ENCODE results near the gene TMEM9. TPM values are rescaled to one million over a fixed set of nuclear protein-coding genes. Genes with fewer than 3 reads are reported as not detected.

The TMEM9 gene
- total and polyA plus RNA-seq, 10 donors, result 21.5 to 50.3 (median 34.7) TPM

- intact Hi-C loops (cut with DNase I; ENCODE audit: low total_unique reads), result no loop called here
These were observed 15.8 kb upstream of the TMEM9 start for GRCh38 chr1:201169971-201170532.

GRCh38 chr1:201169203-201169602, 14.9 kb upstream of the TMEM9 start:
- WGBS, 5 donors, result 65 to 97% (median 94%) methylated on average over 3 of the region's 3 CpGs
- no peak for DNase-seq
- Histone ChIP-seq H3K27ac (no peak overlapping the region), H3K4me1 (peaks cover 0 to 20% (median 13%) of the 10 kb centered on the region in 6 donors), H3K4me3 (no peak overlapping the region), H3K27me3 (replicated peaks in 1 of 7) (peaks cover 0 to 7% (median 0%) of the 10 kb centered on the region in 7 donors), H3K9me3 (no peaks in the 10 kb centered on the region), H3K36me3 (no peaks in the 10 kb centered on the region)
- TF ChIP-seq CTCF (IDR thresholded peaks at IDR 0.05 in 8 of 11, conservative IDR thresholded peaks at IDR 0.05 in 3 of 11) (no peak), POLR2AphosphoS5 (IDR thresholded peaks at IDR 0.05) (no peak), POLR2A (IDR thresholded peaks at IDR 0.05) (no peak)
- intact Hi-C loops (cut with DNase I; ENCODE audit: low total_unique reads), result no loop called here

More at GRCh38 chr1:201169971-201170532, 15.8 kb upstream of the TMEM9 start:
- no peaks in the 10 kb centered on the region for H3K9me3 ChIP-seq
- TF ChIP-seq POLR2A (IDR thresholded peaks at IDR 0.05) (no peak), CTCF (IDR thresholded peaks at IDR 0.05 in 8 of 11, conservative IDR thresholded peaks at IDR 0.05 in 3 of 11) (no peak), POLR2AphosphoS5 (IDR thresholded peaks at IDR 0.05) (no peak)
- H3K27me3 ChIP-seq (replicated peaks in 1 of 7), result peaks cover 0 to 7% (median 0%) of the 10 kb centered on the region in 7 donors
- H3K4me3 ChIP-seq, result peak overlapping the region in 2 of 8 donors; percentile 66 to 81
- H3K4me1 ChIP-seq, result peaks cover 0 to 20% (median 13%) of the 10 kb centered on the region in 6 donors
- 80 to 92% (median 90%) methylated on average over 2 of the region's 2 CpGs for WGBS, 5 donors
- DNase-seq, result no peak
- no peaks in the 10 kb centered on the region for H3K36me3 ChIP-seq
- peak overlapping the region in 3 of 8 donors; percentile 65 to 82 (median 79) for H3K27ac ChIP-seq

GRCh38 chr1:201167041-201167991, 13.0 kb upstream of the TMEM9 start:
- WGBS, 5 donors, result 86 to 90% (median 88%) methylated on average over 13 of the region's 13 CpGs
- Histone ChIP-seq H3K4me1 (peaks cover 0 to 20% (median 13%) of the 10 kb centered on the region in 6 donors), H3K27me3 (replicated peaks in 1 of 7) (peaks cover 0 to 7% (median 0%) of the 10 kb centered on the region in 7 donors), H3K27ac (no peak overlapping the region), H3K9me3 (no peaks in the 10 kb centered on the region), H3K36me3 (no peaks in the 10 kb centered on the region), H3K4me3 (no peak overlapping the region)
- no peak for DNase-seq
- intact Hi-C loops (cut with DNase I; ENCODE audit: low total_unique reads), result no loop called here
- TF ChIP-seq CTCF (IDR thresholded peaks at IDR 0.05 in 8 of 11, conservative IDR thresholded peaks at IDR 0.05 in 3 of 11), result no peak
- TF ChIP-seq POLR2AphosphoS5 (IDR thresholded peaks at IDR 0.05), result no peak
- TF ChIP-seq POLR2A (IDR thresholded peaks at IDR 0.05), result no peak

- H3K36me3 ChIP-seq, result no peaks in the 10 kb centered on the region
- no peak for DNase-seq
- H3K4me3 ChIP-seq, result no peak overlapping the region
- no peaks in the 10 kb centered on the region for H3K27me3 ChIP-seq (replicated peaks in 1 of 7)
- H3K27ac ChIP-seq, result no peak overlapping the region
- intact Hi-C loops (cut with DNase I; ENCODE audit: low total_unique reads), result no loop called here
- 72 to 86% (median 77%) methylated on average over 7 of the region's 7 CpGs for WGBS, 5 donors
- no peak for TF ChIP-seq POLR2AphosphoS5 (IDR thresholded peaks at IDR 0.05)
- no peak for TF ChIP-seq POLR2A (IDR thresholded peaks at IDR 0.05)
- no peak for TF ChIP-seq CTCF (IDR thresholded peaks at IDR 0.05 in 8 of 11, conservative IDR thresholded peaks at IDR 0.05 in 3 of 11)
- H3K9me3 ChIP-seq, result no peaks in the 10 kb centered on the region
- H3K4me1 ChIP-seq, result no peaks in the 10 kb centered on the region
These were observed 10.4 kb upstream of the TMEM9 start for GRCh38 chr1:201164645-201165044.
